NAMALWA (cell line): ENCODE results near the gene SF3B4.
A peak's percentile ranks its signal among the peaks of the same experiment; 100 is the strongest.
"Not testable (repeated sequence)": the region's sequence is repeated elsewhere in the genome, so short reads cannot be mapped to it uniquely, and the experiment has no call there.

Experiments used
- DNase-seq: peaks from one replicate; pipeline ENCODE4 v3.0.0-alpha.2; 2015; ENCODE audit warnings: low spot score

The SF3B4 gene, protein sequence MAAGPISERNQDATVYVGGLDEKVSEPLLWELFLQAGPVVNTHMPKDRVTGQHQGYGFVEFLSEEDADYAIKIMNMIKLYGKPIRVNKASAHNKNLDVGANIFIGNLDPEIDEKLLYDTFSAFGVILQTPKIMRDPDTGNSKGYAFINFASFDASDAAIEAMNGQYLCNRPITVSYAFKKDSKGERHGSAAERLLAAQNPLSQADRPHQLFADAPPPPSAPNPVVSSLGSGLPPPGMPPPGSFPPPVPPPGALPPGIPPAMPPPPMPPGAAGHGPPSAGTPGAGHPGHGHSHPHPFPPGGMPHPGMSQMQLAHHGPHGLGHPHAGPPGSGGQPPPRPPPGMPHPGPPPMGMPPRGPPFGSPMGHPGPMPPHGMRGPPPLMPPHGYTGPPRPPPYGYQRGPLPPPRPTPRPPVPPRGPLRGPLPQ

DNA sequence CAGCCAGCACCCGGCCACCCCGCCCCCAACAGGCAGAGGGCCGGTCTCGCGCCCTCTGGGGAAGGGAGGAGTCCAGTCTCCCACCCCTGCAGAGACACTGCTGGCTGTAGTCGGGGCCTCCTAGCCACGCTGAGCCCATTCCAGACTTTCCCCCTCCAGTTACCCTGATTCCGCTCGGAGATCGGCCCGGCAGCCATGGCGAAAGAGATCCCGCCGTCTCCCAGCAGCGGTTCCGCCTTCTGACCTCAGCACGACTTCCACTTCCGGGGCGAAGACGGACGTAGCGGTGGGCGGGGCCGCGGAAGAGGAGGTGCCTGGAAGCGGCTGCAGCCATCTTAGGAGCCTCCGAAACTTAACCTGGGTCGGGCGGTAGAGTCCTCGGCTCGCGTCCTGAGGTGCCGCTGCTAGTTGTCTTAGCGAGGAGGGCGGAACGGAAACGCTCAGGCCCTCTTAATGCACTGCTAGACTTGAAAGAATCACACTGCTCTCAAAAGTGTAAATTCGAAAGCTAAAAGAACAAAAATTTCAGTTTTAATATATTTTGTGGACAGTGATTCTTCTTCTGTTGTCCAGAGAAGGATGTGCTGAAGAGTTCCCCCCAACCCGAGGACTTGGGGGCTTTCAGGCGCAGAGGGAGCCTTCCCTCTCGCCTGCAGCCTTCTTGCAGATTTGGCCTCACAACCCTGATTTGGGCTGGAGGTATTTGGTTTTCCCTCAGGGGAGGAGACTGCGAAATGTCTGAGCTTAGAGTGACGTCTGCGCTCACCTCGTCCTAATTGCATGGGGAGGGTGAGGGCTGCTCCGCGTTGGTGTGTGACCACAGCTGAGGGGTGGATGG, at the start of gene SF3B4:
Gene SF3B4, minus strand, starts transcription at position 241 of the 838 bp plus-strand sequence. Its CDS starts 44 bp downstream, at position 197.
- DNase-seq: peak; percentile 98

DNA sequence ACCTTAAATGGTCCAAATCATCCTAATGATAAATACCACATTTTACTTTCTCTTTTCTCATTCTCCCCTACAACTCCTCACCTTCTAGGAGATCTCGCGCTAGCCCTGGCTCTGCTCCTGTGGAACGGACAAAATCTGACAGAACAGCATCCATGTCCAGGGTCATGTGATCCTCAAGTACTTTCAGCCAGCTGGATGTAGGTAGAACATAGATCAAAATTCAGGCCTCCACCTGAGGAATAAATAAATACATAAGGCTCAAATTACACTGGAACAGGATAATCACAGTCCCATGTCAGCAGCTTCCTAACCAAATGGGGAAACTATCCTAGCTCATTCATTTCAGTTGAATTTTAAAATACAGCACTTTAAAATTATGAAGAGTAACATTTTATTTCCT, 49.7 kb upstream of the SF3B4 start:
- DNase-seq: no peak

DNA sequence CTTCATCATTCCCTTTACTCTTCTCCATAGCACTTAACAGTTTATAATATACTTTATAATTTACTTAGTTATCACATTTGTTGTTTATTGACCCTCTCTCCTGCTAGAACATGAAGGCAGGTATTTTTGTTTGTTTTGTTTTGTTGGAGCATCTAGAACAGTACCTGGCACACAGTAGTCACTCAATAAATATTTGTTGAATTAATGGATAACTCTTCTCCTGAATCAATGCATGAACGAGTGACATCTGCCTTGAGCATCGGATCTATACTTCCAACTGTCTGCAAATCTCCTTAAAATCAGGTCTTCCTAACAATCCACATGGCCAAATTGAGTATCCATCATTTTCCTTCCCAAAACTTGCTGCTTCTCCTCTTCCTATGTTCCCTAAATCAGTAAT, 44.9 kb upstream of the SF3B4 start:
- no peak for DNase-seq

DNA sequence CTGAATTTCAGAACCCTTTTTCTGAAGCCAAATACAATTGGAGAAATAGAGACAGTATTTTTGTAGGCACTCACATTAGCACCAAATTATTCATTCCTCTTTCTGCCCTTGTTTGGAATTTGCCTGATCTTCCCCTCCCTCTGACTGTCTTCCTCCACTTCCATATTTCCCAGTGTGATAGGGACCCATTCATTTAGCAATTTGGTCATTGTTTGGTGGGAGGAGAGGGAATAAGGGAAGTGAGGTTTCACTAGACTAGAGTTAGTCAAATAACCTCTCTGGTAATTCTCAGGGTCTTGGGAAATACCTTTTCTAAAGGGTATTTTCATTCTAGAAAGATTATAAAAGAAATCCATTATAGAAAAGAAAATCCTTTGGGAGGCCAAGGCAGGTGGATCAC, 40.0 kb upstream of the SF3B4 start:
- no peak for DNase-seq

DNA sequence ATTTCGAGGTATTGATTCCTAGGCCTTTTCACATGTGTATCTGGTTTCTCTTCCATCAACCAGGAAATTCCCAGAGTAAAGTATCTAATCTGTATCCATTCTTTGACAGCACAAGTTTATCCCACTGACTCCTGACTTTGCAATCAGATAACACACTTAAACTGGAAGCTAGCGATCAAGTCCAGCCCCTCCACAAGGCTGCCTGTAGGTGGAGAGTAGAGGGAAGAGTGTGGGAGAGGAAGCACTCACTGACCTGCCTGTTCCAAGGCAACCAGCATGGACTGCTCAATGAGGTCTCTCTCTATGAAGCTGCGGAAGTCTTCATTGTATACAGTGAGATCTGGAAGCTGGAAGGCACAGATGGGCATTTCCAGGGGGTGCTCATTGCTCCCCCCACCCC, 39.4 kb upstream of the SF3B4 start:
- DNase-seq: no peak

DNA sequence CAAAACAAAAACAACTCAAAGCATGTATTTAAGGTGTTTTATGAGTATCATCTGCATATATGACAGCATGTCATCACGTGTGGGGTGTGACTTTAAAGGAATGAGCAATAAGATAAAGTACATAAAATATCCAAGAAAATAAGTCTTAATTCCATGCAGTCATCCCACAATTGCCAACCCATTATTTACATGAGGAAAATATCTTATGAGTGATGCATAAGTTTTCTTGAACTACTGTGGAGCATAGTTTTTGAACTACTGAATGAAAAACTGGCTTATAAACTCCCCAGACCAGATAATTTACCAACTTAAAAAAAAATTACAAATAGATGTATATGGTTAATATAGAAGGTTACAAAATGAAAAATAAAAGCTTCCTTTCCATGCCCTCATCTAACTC, 38.8 kb upstream of the SF3B4 start:
- DNase-seq: no peak

DNA sequence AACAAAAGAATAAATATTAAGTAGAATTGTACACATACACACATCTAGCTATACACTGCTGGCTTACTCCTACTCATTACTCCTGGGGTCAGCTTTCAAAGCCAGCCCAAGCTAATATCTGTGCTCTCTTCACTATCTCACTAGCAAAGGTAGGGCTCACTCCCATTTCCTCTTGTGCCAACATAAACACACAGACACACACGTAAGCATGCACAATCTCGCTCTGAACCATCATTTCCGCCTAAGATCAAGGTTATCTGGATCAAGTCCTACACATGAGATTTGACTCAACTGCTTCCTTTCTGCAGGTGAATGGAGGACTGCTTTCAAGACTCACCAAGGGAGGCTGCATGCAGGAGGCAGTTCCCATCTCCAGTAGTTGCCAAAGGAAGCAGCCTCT, 37.8 kb upstream of the SF3B4 start:
- no peak for DNase-seq

DNA sequence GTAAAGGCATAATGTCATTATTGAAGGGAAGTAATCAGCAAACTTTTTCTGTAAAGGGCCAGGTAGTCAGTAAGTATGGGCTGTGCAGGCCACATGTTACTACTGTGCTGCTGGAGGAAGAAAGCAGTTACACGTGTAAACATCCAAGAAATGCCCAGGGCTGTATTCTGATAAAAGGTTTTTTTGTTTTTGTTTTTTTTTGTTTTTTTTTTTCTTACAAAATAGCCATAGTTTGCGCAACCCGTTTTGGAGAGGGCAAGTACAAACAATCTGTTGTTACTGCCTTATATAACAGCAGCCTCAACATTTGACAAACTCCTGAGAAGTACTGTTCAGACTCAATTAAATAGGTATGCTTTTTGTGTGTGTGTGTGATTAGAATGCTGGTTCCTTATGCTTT, 35.8 kb upstream of the SF3B4 start:
- DNase-seq: no peak

DNA sequence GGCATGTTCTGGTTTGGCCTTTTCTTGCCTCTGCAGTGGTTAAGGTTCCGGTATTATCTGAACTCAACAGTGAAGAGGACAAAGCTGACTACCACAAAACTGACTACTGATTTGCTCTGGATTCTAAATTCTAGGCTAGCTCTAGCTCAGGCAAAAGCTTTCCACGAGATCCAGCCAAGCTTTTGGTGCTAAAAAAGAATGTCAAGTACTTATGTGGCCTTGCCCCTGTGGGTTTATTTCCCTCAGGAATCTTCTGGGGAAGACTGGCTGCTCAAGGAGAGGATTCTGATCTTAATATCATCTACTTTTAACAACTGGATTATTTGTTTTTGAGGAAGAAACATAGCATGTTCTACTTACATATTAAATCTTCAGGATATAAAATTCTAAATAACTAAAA, 35.1 kb upstream of the SF3B4 start:
- no peak for DNase-seq

DNA sequence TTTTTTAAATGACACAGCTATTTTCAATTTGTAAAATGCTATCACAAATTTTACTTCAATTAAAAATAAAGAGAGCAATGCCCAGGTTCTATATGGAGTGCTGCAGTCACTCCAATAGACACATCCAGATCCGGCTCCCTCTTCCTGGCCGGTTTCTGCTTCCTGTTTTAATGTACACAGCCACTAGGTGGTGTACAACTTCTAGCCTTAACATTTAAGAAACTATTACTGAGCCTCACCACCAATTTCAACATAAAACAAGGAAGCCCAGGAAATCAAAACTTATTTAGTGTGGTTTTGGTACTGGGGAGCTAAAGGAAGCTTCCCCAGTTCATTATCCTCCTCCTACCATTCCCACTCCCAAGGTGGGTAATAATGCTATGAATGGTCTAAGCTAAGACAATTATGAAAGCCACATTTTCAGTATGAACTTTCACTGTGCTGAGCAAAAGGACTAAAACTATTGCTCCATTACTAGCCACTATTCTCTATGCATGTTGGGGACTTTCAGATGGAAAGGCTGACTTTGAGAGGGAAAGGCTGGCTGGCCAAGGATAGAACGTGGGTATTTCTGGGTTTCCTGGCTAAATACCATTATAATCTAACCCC, 34.5 kb upstream of the SF3B4 start:
- DNase-seq: peak; percentile 88

DNA sequence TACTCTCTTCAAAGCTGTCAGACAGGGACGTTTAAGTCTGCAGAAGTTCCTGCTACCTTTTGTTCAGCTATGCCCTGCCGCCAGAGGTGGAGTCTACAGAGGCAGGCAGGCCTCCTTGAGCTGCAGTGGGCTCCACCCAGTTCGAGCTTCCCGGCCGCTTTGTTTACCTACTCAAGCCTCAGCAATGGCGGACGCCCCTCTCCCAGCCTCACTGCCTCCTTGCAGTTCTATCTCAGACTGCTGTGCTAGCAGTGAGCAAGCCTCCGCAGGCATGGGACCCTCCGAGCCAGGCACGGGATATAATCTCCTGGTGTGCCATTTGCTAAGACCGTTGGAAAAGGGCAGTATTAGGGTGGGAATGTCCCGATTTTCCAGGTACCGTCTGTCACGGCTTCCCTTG, 29.9 kb upstream of the SF3B4 start:
- DNase-seq: not testable (repeated sequence)

DNA sequence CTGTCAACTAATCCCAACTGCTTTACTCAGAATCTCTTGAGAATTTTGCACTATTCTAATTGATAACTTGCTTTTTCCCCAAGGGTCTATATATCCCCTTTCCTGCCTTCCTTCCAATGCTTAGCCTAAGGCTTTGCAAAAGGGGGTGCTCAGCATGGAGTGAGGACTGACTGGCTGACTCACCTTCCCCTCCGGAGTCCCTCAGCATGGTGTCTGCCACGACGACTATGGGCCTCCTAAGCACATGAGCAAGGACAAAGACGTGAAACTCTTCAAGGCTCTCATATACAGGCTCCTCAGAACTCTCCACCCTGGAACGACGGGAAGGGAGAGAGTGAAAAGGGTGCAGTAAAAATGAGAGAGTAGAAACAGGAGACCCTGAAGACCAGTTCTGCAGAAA, 22.3 kb upstream of the SF3B4 start:
- DNase-seq: no peak

DNA sequence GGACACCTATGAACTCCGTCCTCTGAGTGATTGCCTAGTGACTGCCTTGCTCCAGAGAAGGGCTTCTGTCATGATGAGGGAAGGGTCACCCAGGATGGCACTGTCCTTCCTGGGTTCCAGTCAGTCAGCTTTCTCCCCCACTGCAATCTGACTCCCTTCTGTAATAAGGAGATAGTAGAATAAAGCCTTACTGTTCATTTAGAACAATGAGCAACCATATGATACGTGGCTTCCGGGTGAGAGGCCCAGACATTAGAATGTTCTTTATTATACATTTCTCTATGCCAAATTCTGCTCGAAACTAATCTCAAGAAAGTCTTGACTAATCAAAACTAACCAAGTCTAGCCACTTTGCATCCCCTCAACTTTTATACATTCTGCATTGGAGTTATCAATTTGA, 17.6 kb upstream of the SF3B4 start:
- no peak for DNase-seq

DNA sequence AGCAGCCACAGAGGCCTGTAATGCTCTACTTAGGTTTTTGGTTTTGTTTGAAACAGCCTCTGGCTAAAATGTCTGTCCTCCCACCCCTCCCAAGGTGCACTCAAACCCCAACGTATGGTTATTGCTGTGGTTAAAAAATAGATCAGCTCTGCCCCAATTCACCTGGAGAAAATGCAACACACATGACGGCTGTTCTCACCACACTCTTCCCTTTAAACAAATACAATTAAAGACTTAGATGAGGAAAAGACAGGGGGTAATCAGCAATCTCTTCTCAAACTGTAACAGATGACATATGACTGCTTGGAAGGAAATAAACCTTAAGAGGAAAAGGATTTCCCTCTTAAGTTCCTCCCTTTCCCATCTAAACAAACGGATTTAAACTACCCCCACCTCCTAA, 15.3 kb upstream of the SF3B4 start:
- DNase-seq: no peak

DNA sequence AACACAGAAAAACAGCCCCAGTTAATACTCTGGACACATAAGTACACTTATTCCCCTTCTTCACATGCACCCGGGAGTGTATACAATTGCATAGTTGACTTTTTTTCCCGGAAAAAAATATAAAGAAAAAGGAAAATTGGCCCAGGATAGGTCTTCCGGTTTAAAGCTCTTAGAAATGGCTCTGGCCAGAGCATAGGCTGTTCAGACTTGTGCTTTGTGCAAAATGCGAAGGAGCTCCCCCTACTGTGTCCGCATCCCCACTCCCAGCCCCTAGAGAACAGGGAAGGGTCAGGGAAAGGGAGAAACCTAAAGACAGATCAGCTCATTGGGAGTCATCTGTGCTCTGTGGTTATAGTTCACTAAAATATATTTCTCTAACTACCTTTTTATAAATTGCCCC, 14.6 kb upstream of the SF3B4 start:
- no peak for DNase-seq

DNA sequence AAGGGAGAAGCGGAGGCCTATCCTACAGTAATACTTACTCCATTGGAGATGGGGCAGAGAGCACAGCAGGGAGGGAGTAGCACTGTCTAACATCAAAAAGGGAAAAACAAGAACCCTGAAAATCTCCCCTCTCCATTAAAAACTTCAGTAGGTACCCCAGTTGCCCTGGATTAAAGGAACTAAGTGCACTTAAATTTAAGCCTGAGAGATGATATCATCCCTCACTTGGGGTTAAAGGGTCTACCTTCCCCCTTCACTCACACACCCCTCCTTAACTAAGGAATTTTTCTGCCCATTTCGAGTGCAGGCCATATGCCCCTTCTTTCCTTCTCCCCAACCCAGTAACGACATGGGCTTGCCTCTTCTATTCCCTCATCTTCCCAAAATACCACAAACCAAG, 12.8 kb upstream of the SF3B4 start:
- DNase-seq: no peak

DNA sequence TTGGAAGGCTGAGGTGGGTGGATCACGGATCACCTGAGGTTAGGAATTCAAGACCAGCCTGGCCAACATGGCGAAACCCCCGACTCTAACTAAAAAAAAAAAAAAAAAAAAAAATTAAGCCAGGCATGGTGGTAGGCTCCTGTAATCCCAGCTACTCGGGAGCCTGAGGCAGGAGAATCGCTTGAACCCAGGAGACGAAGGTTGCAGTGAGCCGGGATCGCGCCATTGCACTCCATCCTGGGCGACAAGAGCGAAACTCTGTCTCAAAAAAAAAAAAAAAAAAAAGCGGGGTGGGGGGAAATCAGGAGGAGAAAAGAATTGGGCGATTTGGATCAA, 11.0 kb upstream of the SF3B4 start:
- not testable (repeated sequence) for DNase-seq

DNA sequence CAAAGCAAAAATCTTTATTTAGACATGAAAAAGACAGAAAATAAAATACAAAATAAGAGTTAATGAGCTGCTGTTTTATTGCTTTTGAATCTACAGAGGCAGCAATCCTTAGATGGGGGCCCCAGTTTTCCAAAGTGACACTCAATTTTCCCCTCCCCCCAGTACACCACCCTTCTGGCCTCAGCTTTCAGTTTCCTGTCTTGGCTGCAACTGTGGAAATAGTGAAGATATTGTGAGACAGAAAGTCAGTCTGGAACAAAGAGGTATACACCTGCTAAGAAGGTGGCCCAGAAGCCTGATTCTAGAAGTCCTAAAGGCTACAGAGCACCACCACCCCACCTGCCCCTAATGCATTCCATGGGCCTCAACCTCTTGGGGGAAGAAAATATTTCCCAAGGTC, 10.2 kb upstream of the SF3B4 start:
- DNase-seq: no peak

DNA sequence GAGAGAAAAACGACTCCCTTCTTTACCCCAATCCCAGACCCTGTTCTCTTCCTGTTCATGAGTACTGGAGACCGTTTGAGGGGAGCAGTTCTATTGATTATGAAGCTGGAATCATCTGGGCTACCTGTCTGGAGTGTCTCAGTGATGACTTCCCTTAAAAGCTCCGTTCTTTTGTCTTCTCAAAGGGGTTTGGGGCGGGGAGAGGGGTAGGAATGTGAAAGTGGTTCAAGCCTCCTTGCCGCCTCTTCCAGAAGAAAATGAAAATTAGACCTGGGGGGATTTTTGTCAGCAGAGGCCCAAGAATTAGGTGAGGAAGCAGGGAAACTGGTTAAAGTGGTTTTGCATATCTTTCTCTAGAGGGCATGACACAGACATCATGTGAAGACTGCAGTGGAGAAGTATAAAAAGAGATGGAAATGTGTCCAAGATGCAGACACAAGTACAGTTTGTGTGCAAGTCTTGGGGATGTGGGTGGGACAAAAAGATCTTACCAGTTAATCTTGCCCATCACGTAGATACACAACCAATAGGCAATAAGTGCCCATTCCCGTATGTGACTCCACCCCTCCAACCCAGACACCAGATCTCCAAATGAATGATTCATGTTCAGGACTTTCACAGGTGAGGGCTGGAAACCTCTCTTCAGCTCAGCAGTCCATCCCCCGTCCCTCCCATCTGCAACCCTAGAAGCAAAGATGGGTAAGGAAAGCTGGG, 9.5 kb upstream of the SF3B4 start:
- no peak for DNase-seq

DNA sequence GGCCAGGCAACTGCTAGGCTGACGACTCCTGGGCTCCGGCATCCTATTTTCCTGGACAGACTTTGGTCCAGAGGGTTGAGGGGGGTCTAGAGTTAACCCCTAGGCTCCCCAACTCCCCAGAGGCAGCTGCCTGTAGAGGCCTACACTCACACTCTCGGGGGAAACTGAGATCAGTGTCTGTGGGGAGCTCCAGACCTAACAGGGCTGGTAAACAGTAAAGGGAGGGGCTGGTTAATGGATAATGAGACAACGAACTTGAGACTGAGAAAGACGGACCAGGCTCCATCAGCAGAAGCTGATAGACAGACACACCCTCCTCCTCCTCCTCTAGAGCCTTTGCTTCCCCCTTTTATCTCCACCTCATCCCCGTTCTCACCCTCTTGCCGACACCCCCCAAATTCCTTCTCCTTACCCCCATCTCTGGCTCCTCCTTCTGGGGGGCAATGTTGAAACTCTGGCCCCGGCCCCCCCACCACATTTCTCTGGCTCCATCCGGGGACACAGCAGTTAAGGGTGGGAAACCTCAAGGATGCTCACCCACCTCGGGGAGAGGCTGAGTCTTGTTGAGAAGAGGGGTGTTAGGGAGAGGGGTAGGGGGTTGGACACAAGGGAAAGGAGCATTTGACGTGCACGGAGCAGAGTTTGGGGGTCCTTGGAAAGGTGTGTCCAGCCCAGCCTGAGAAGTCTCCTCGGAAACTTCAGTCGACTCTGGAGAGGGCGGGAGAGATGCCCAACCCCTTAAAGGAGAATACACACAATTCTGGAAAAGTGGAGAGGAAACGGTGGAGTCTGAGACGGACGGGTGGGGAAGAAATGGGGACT, 8.8 kb upstream of the SF3B4 start, which contains the start of gene MTMR11:
Gene MTMR11, minus strand, starts transcription at position 710 of the 822 bp plus-strand sequence. Its CDS starts 232 bp downstream, at position 478.
- no peak for DNase-seq

DNA sequence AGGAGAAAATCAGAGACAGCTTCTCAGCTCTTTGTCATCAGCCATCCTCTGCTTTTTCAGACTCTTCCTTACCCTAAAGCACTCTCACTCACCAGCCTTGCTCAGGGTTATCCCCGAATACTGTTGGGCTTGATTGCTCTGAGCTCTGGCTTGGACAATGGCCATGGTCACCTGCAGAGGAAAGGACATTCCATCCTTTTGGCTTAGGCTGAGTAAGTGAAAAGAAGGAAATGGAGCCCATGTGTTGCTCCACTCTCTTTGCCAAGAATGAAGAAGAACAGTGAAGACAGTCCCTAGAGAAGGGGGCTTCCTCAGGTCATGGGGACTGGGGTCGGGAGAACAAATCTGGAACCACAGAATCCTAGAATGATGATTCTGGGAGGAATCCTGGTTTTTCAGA, 6.8 kb upstream of the SF3B4 start:
- DNase-seq: no peak
